ENCODE data around the gene RAB7A.

- TF ChIP-seq ARNT (IDR thresholded peaks at IDR 0.05) (no peak), SUZ12 (IDR thresholded peaks at IDR 0.05) (no peak), ZNF384 (IDR thresholded peaks at IDR 0.05) (no peak), FOXA1 (IDR thresholded peaks at IDR 0.05) (no peak), HDGF (IDR thresholded peaks at IDR 0.05; ENCODE audit: borderline replicate concordance) (no peak), FOXM1 (IDR thresholded peaks at IDR 0.05; ENCODE audit: borderline replicate concordance) (no peak), L3MBTL2 (conservative IDR thresholded peaks at IDR 0.05) (no peak), FOXK2 (IDR thresholded peaks at IDR 0.05) (no peak), LEF1 (IDR thresholded peaks at IDR 0.05; ENCODE audit: borderline replicate concordance) (no peak), BHLHE40 (IDR thresholded peaks at IDR 0.05; ENCODE audit: borderline replicate concordance) (no peak), SP1 (IDR thresholded peaks at IDR 0.05) (no peak), ELF4 (IDR thresholded peaks at IDR 0.05) (no peak)
These were observed 9.9 kb downstream of the RAB7A start for GRCh38 chr3:128735884-128736283.

Measured in HEK293T (cell line).